Mucosa of rectum (tissue), 2 donors: Measurements from ENCODE around the gene SPDYE6.
"Not testable (repeated sequence)": the region's sequence is repeated elsewhere in the genome, so short reads cannot be mapped to it uniquely, and the experiment has no call there.

Experiments used
- H3K27ac ChIP-seq, 2 donors: one replicate each; pipeline ENCODE4 v1.7.0; 2013; ENCODE audit warnings: inconsistent platforms in 2 of 2, low read depth in 2 of 2, low read length in 2 of 2
- H3K27me3 ChIP-seq, 2 donors: one replicate each; pipeline ENCODE4 v1.7.0; 2013; ENCODE audit warnings: low read length in 2 of 2; ENCODE audit not compliant: control insufficient read depth in 2 of 2, insufficient read depth in 2 of 2
- H3K36me3 ChIP-seq, 2 donors: one replicate each; pipeline ENCODE4 v1.7.0; 2013; ENCODE audit warnings: low read length in 2 of 2; ENCODE audit not compliant: control insufficient read depth in 2 of 2, insufficient read depth in 2 of 2
- H3K4me1 ChIP-seq, 2 donors: one replicate each; pipeline ENCODE4 v1.7.0; 2013; ENCODE audit warnings: low read length in 2 of 2, mild to moderate bottlenecking in 1 of 2; ENCODE audit not compliant: control insufficient read depth in 2 of 2, insufficient read depth in 2 of 2
- H3K4me3 ChIP-seq, 2 donors: one replicate each; pipeline ENCODE4 v1.7.0; 2013; ENCODE audit warnings: low read length in 2 of 2
- H3K9ac ChIP-seq, 2 donors: one replicate each; pipeline ENCODE4 v1.7.0; 2013; ENCODE audit warnings: low read length in 2 of 2, low read depth in 1 of 2, mild to moderate bottlenecking in 1 of 2
- H3K9me3 ChIP-seq, 2 donors: one replicate each; pipeline ENCODE4 v1.7.0; 2013; ENCODE audit warnings: low read length in 2 of 2; ENCODE audit not compliant: control insufficient read depth in 2 of 2
- donor health status: healthy.
- donor health status: Normal muscosa, but diverticular disease.

SPDYE6 gene

GRCh38 chr7:102364394-102364886 is 8.2 kb upstream of the SPDYE6 start:
- H3K9me3 ChIP-seq, H3K4me1 ChIP-seq, H3K36me3 ChIP-seq, H3K27me3 ChIP-seq: not testable (repeated sequence)
- Histone ChIP-seq H3K27ac (peak overlapping the region; percentile 81 to 83), H3K4me3 (peak overlapping the region; percentile 69 to 80), H3K9ac (peak overlapping the region; percentile 41 to 78)

DNA sequence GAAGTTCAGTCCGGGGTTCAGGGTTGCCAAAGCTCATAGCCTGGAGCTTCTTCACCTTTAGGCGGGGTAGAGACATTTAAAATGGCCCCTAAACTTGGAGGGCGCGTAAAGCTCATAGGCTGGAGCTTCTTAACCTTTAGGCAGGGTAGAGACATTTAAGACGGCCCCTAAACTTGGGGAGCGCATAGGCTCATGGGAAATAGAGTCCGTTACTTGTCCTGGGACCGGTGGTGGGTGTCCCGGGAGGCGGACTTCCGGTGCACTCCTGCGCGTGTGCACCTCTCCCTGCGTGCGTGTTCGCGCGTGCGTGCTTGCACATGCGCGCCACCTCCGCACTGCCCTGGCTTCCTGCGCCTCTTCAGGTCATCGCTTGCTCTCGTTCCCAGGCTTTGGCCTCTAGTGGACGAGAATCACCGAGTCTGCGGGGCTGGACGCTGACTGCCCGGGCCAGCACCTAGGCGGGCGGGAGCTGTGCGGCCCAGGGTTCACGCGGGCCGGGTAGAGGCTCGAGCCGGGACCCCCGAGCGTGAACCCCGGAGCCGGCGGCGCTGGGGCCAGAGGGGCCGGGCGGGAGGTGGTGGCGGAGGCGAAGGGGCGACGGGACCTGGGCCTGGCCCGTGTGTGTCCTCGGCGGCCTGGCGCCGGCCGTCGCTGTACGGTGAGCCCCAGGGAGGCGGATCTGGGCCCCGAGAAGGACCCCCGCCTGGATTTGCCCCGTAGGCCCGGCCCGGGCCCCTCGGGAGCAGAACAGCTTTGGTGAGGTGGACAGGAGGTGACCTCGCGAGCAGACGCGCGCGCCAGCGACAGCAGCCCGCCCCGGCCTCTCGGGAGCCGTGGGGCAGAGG is 7.5 kb upstream of the SPDYE6 start:
- Histone ChIP-seq H3K27ac (peak overlapping the region; percentile 81 to 83), H3K9ac (peak overlapping the region; percentile 41 to 78), H3K4me3 (peak overlapping the region; percentile 69 to 80)
- H3K27me3 ChIP-seq, H3K4me1 ChIP-seq, H3K36me3 ChIP-seq, H3K9me3 ChIP-seq: not testable (repeated sequence)

DNA sequence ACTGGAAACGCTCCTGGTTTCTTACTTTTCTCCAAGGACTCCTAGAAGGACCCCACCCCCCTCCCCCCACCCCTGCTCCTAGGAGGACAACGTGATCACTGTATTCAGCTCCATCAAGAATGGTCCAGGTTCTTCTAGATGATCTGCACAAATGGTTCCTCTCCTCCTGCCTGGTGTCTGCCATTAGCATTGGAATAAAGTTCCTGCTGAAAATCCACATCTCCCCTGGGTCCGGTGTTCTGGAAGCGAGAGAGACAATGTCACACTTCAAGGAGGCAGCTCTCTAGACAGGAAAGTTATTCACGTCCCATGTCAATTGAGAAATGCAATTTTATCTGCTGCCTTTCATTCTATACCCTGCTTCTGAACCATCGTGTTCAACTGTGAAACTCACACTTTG is 9.3 kb downstream of the SPDYE6 start:
- H3K36me3 ChIP-seq, H3K27ac ChIP-seq, H3K9me3 ChIP-seq, H3K4me3 ChIP-seq, H3K27me3 ChIP-seq, H3K9ac ChIP-seq, H3K4me1 ChIP-seq: not testable (repeated sequence)

GRCh38 chr7:102340599-102341368 is 15.5 kb downstream of the SPDYE6 start:
- H3K36me3 ChIP-seq, H3K27me3 ChIP-seq, H3K4me1 ChIP-seq, H3K27ac ChIP-seq, H3K4me3 ChIP-seq, H3K9me3 ChIP-seq, H3K9ac ChIP-seq: not testable (repeated sequence)

GRCh38 chr7:102337420-102337819 is 18.8 kb downstream of the SPDYE6 start:
- H3K9ac ChIP-seq, H3K4me3 ChIP-seq, H3K27me3 ChIP-seq, H3K4me1 ChIP-seq, H3K27ac ChIP-seq, H3K9me3 ChIP-seq, H3K36me3 ChIP-seq: not testable (repeated sequence)

DNA sequence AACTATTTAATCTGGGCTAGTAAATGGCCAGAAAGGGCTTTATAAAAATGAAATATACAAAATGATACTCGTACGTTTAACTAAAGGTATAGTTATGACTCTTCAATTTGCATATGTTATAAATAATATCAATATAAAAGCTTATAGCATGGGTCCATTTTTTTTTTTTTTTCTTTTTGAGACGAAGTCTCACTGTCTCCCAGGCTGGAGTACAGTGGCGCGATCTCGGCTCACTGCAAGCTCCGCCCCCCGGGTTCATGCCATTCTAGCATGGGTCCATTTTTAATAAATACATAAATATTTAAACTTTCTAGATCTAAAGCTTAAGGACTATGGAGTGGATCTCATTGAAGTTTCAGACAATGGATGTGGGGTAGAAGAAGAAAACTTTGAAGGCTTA is 19.2 kb downstream of the SPDYE6 start:
- not testable (repeated sequence) for H3K27ac ChIP-seq, H3K36me3 ChIP-seq, H3K4me1 ChIP-seq, H3K9ac ChIP-seq, H3K9me3 ChIP-seq, H3K4me3 ChIP-seq, H3K27me3 ChIP-seq

DNA sequence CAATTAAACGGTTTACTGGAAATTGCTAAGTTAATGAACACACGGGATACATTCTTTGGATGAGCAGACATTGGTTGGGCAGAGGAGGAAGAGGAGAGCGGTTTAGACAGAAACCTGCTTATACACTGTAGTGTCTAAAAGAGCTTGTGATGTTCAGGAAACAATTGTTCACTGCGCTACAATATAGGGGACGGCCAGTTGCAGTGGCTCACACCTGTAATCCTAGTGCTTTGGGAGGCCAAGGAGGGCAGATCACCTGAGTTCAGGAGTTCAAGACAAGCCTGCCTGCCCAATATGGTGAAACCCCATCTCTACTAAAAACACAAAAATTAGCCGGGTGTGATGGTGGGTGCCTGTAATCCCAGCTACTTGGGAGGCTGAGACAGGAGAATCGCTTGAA is 20.7 kb downstream of the SPDYE6 start:
- not testable (repeated sequence) for H3K27me3 ChIP-seq

DNA sequence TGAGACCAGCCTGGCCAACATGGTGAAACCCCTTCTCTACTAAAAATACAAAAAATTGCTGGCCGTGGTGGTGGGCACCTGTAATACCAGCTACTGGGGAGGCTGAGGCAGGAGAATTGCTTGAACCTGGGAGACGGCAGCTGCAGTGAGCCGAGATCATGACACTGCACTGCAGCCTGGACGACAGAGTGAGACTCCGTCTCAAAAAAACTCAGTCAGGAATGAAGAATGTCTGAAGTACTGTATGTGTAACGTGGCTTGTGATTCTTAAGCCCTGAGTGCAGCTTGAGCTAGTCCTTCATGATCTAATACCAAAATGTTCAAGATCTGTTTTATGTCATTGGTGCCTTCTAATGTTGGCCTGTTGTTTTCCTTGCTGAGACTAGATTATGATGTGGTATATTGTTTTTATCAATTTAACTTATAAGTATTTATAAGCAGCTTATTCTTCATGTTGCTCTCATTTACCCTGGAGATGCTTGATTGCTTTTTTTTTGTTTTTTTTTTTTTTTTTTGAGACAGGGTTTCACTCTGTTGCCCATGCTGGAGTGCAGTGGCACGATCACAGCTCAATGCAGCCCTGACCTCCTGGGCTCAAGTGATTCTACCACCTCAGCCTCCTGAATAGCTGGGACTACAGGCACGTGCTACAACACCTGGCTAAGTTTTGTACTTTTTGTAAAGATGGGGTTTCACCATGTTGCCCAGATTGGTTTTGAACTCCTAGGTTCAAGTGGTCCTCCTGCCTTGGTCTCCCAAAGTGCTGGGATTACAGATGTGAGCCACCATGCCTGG is 25.4 kb downstream of the SPDYE6 start:
- not testable (repeated sequence) for H3K27me3 ChIP-seq, H3K27ac ChIP-seq, H3K9me3 ChIP-seq, H3K4me3 ChIP-seq, H3K36me3 ChIP-seq, H3K9ac ChIP-seq, H3K4me1 ChIP-seq

More for the DNA sequence above, 20.7 kb downstream of the SPDYE6 start:
- not testable (repeated sequence) for H3K9ac ChIP-seq, H3K9me3 ChIP-seq, H3K36me3 ChIP-seq, H3K27ac ChIP-seq, H3K4me1 ChIP-seq, H3K4me3 ChIP-seq

- H3K27ac ChIP-seq, H3K9ac ChIP-seq, H3K27me3 ChIP-seq, H3K4me1 ChIP-seq, H3K9me3 ChIP-seq, H3K4me3 ChIP-seq, H3K36me3 ChIP-seq: not testable (repeated sequence)
These were observed 26.9 kb downstream of the SPDYE6 start for GRCh38 chr7:102329366-102329765.

DNA sequence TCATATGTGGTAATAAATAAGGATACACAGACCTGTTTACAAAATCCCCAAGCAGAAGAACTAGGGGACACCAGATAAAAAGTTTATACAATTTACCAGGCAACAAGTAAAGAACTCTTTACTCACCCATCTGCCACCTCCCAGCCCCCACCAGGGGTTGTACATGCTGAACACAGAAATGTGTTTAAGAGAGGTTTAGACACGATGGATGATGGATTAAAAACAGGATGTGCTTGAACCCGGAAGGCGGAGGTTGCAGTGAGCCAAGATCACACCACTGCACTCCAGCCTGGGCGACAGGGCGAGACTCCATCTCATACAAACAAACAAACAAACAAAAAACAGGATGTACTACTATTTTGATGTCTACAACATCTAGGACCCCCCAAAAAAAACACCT is 27.4 kb downstream of the SPDYE6 start:
- H3K4me1 ChIP-seq = not testable (repeated sequence)

More for the DNA sequence above, 27.4 kb downstream of the SPDYE6 start:
- not testable (repeated sequence) for H3K27ac ChIP-seq, H3K36me3 ChIP-seq, H3K9ac ChIP-seq, H3K9me3 ChIP-seq, H3K27me3 ChIP-seq, H3K4me3 ChIP-seq
